SK-N-SH (cell line): Measurements from ENCODE around the gene SLC16A10.

Experiments
- FOXM1 ChIP-seq: IDR thresholded peaks from 2 replicates; pipeline ENCODE4 v1.4.0; 2012; ENCODE audit warnings: low read depth, mild to moderate bottlenecking
- GABPA ChIP-seq: IDR thresholded peaks from 2 replicates; pipeline ENCODE4 v1.4.0; 2012; ENCODE audit warnings: low read depth, mild to moderate bottlenecking
- MXI1 ChIP-seq: IDR thresholded peaks from 2 replicates; pipeline ENCODE4 v1.6.1; 2012; ENCODE audit warnings: mild to moderate bottlenecking, low read depth, low read length, improper control_type of control experiment
- RAD21 ChIP-seq: IDR thresholded peaks from 2 replicates; pipeline ENCODE4 v1.6.1; 2012; ENCODE audit warnings: mild to moderate bottlenecking, low read length
- RCOR1 ChIP-seq: fragments of 150-350 bp; IDR thresholded peaks from 2 replicates; pipeline ENCODE4 v1.6.1; 2017; ENCODE audit warnings: antibody characterized with exemption, low read length
- SIN3A ChIP-seq: IDR thresholded peaks from 2 replicates; pipeline ENCODE4 v1.6.1; 2012; ENCODE audit warnings: low read depth, mild to moderate bottlenecking, low read length, moderate library complexity, borderline replicate concordance
- TCF12 ChIP-seq: IDR thresholded peaks from 2 replicates; pipeline ENCODE4 v1.4.0; 2012
- TF ChIP-seq, protein P1 (sequence below): fragments of 200-600 bp; sonication (generic); IDR thresholded peaks from 2 replicates; pipeline ENCODE4 v1.6.1; 2017; ENCODE audit warnings: antibody characterized with exemption, mild to moderate bottlenecking, moderate library complexity
- TF ChIP-seq, protein P2 (sequence below): IDR thresholded peaks from 2 replicates; pipeline ENCODE4 v1.6.1; 2012; ENCODE audit warnings: mild to moderate bottlenecking, low read depth, low read length, moderate library complexity

DNA sequence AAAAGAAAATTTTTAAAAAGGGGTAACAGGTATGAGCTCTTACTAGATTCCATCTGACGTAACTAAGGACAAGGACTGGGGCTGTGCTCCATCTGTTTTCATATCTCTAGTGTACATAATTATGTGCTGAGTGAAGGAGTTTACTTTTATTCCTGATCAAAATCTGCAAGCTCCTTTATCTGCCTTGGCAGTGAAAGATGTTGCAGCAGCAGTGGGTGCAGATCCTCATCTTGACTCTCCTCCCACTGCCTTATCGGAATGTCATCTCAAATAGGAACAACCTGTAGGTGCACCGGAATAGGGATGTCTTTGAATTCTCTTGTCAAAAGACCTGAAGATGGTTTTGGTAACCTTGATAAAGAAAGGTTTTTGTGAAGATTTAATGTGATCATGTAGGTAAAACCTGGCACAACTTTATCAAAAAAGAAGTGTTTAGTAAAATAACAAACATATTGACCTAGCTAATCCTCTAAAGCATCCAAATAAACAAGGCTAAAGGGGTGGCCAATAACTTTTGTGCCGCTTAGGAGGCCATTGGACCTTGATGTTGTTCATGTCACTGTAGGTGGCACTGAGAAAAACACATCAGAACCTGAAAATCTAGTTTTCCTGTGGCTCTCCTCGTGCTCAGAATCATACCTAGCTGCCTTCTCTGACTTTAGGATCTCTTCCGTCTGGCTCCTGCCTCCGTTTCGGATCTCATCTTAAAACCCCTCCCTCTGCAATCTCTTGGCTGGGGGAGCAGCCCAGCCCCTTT lies 19.0 kb upstream of the SLC16A10 start:
- TF ChIP-seq, protein P1, sequence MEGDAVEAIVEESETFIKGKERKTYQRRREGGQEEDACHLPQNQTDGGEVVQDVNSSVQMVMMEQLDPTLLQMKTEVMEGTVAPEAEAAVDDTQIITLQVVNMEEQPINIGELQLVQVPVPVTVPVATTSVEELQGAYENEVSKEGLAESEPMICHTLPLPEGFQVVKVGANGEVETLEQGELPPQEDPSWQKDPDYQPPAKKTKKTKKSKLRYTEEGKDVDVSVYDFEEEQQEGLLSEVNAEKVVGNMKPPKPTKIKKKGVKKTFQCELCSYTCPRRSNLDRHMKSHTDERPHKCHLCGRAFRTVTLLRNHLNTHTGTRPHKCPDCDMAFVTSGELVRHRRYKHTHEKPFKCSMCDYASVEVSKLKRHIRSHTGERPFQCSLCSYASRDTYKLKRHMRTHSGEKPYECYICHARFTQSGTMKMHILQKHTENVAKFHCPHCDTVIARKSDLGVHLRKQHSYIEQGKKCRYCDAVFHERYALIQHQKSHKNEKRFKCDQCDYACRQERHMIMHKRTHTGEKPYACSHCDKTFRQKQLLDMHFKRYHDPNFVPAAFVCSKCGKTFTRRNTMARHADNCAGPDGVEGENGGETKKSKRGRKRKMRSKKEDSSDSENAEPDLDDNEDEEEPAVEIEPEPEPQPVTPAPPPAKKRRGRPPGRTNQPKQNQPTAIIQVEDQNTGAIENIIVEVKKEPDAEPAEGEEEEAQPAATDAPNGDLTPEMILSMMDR, result no peak
- TF ChIP-seq RAD21 (no peak), GABPA (no peak), FOXM1 (no peak), MXI1 (no peak), SIN3A (no peak), TCF12 (no peak), RCOR1 (no peak)
- TF ChIP-seq, protein P2, sequence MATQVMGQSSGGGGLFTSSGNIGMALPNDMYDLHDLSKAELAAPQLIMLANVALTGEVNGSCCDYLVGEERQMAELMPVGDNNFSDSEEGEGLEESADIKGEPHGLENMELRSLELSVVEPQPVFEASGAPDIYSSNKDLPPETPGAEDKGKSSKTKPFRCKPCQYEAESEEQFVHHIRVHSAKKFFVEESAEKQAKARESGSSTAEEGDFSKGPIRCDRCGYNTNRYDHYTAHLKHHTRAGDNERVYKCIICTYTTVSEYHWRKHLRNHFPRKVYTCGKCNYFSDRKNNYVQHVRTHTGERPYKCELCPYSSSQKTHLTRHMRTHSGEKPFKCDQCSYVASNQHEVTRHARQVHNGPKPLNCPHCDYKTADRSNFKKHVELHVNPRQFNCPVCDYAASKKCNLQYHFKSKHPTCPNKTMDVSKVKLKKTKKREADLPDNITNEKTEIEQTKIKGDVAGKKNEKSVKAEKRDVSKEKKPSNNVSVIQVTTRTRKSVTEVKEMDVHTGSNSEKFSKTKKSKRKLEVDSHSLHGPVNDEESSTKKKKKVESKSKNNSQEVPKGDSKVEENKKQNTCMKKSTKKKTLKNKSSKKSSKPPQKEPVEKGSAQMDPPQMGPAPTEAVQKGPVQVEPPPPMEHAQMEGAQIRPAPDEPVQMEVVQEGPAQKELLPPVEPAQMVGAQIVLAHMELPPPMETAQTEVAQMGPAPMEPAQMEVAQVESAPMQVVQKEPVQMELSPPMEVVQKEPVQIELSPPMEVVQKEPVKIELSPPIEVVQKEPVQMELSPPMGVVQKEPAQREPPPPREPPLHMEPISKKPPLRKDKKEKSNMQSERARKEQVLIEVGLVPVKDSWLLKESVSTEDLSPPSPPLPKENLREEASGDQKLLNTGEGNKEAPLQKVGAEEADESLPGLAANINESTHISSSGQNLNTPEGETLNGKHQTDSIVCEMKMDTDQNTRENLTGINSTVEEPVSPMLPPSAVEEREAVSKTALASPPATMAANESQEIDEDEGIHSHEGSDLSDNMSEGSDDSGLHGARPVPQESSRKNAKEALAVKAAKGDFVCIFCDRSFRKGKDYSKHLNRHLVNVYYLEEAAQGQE, result no peak
